Central memory CD8-positive, alpha-beta T cell (primary cell): Measurements from ENCODE around the gene REXO1.

Experiments
- ATAC-seq: fragments of 150-1000 bp; cut with Tn5 transposase; replicated peaks from 2 replicates; pipeline ENCODE4 v1.10.0; 2022; ENCODE audit warnings: mild to moderate bottlenecking, moderate FRiP score, moderate number of reproducible peaks; ENCODE audit not compliant: poor library complexity, severe bottlenecking; ENCODE audit errors: extremely low read depth
- DNase-seq, 2 donors: peaks; one replicate each; pipeline ENCODE4 v3.0.0; 2021; ENCODE audit warnings: low spot score in 2 of 2
- H3K27ac Mint-ChIP-seq: one replicate; pipeline ENCODE4 v1.8.0; 2022; ENCODE audit warnings: low read depth, mild to moderate bottlenecking, moderate library complexity, mixed read lengths
- H3K27me3 Mint-ChIP-seq: one replicate; pipeline ENCODE4 v1.8.0; 2022; ENCODE audit warnings: mixed read lengths
- H3K36me3 Mint-ChIP-seq: one replicate; pipeline ENCODE4 v1.8.0; 2022; ENCODE audit warnings: mild to moderate bottlenecking, moderate library complexity, mixed read lengths; ENCODE audit not compliant: insufficient read depth
- H3K4me1 Mint-ChIP-seq: one replicate; pipeline ENCODE4 v1.8.0; 2022; ENCODE audit warnings: mixed read lengths
- H3K4me3 Mint-ChIP-seq: one replicate; pipeline ENCODE4 v1.8.0; 2022; ENCODE audit warnings: mild to moderate bottlenecking, moderate library complexity, mixed read lengths
- H3K9me3 Mint-ChIP-seq: one replicate; pipeline ENCODE4 v1.8.0; 2022; ENCODE audit warnings: mixed read lengths

REXO1 gene

DNA sequence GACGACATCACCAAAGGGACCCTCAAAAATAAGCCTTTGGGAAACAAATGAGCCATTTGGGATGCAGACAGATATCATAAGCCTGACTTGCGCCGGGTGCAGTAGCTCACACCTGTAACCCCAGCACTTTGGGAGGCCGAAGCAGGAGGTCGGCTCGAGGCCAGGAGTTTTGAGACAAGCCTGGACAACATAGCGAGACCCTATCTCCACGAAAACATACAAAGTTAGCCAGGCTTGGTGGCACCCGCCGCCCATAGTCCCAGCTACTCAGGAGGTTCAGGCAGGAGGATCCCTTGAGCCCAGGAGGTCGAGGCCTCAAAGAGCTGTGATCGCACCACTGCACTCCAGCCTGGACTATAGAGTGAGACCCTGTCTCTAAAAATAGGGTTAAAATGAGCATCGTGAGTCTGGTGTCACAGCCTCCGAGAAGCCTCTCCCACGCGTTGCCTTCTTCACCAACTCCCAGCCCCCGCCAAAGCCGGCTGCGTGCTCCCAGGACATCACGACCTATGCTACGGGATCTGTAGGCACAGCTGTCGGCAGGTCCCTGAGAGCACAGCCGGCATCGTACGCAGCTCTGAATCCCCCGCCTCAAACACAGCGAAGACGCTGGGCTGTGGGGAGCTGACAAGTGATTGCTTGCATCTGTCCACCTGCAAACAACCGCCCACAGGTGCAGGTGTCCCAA lies 1.6 kb downstream of the REXO1 start:
- peaks cover 45% of the 10 kb centered on the region for H3K4me1 Mint-ChIP-seq
- no peaks in the 10 kb centered on the region for H3K9me3 Mint-ChIP-seq
- no peaks in the 10 kb centered on the region for H3K27me3 Mint-ChIP-seq
- ATAC-seq (no peak), DNase-seq (no peak)
- peak overlapping the region; percentile 91 for H3K27ac Mint-ChIP-seq
- H3K4me3 Mint-ChIP-seq, result peak overlapping the region; percentile 84
- H3K36me3 Mint-ChIP-seq, result peaks cover 34% of the 10 kb centered on the region

DNA sequence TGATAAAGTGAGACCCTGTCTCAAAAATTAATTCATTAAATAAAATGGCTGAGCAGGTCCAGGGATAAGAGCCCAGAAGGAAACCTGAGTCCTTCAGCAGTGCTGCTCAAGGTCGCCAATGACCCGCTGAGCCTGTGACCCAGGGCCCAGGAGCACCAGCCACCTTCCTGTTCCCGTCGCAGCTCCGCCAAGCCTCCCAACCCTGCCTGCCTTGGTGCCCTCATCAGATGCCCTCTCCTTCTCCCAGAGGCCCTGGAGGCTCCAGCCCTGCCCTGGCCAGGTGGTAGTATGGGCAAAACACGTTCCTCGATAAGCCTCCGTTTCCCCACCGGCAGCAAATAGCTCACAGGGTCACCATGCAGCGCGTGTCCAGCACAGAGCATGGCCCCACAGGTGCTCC lies 2.6 kb downstream of the REXO1 start:
- Mint-ChIP-seq H3K36me3 (peaks cover 32% of the 10 kb centered on the region), H3K27me3 (no peaks in the 10 kb centered on the region), H3K4me3 (peak overlapping the region; percentile 84), H3K9me3 (no peaks in the 10 kb centered on the region), H3K4me1 (peaks cover 47% of the 10 kb centered on the region), H3K27ac (peak overlapping the region; percentile 89)
- ATAC-seq (no peak), DNase-seq (no peak)

- DNase-seq (no peak), ATAC-seq (no peak)
- peaks cover 52% of the 10 kb centered on the region for H3K4me1 Mint-ChIP-seq
- no peaks in the 10 kb centered on the region for H3K9me3 Mint-ChIP-seq
- peaks cover 32% of the 10 kb centered on the region for H3K36me3 Mint-ChIP-seq
- no peak overlapping the region for H3K4me3 Mint-ChIP-seq
- H3K27me3 Mint-ChIP-seq, result no peaks in the 10 kb centered on the region
- H3K27ac Mint-ChIP-seq, result no peak overlapping the region
Measured at GRCh38 chr19:1845125-1845515, 3.2 kb downstream of the REXO1 start.

- peaks cover 57% of the 10 kb centered on the region for H3K4me1 Mint-ChIP-seq
- DNase-seq, result no peak
- no peaks in the 10 kb centered on the region for H3K9me3 Mint-ChIP-seq
- no peak for ATAC-seq
- H3K27ac Mint-ChIP-seq, result no peak overlapping the region
- peaks cover 33% of the 10 kb centered on the region for H3K36me3 Mint-ChIP-seq
- H3K27me3 Mint-ChIP-seq, result no peaks in the 10 kb centered on the region
- H3K4me3 Mint-ChIP-seq, result no peak overlapping the region
Measured at GRCh38 chr19:1844513-1845124, 3.7 kb downstream of the REXO1 start.

- DNase-seq (no peak), ATAC-seq (no peak)
- Mint-ChIP-seq H3K27ac (peak overlapping the region; percentile 53), H3K4me3 (no peak overlapping the region), H3K27me3 (no peaks in the 10 kb centered on the region), H3K9me3 (no peaks in the 10 kb centered on the region), H3K4me1 (peaks cover 59% of the 10 kb centered on the region), H3K36me3 (peaks cover 31% of the 10 kb centered on the region)
Measured at GRCh38 chr19:1843646-1844394, 4.5 kb downstream of the REXO1 start.

- ATAC-seq (no peak), DNase-seq (no peak)
- no peaks in the 10 kb centered on the region for H3K27me3 Mint-ChIP-seq
- peaks cover 36% of the 10 kb centered on the region for H3K36me3 Mint-ChIP-seq
- H3K4me3 Mint-ChIP-seq, result no peak overlapping the region
- H3K4me1 Mint-ChIP-seq, result peaks cover 59% of the 10 kb centered on the region
- peak overlapping the region; percentile 53 for H3K27ac Mint-ChIP-seq
- H3K9me3 Mint-ChIP-seq, result no peaks in the 10 kb centered on the region
Measured at GRCh38 chr19:1843116-1843515, 5.2 kb downstream of the REXO1 start.

- no peaks in the 10 kb centered on the region for H3K27me3 Mint-ChIP-seq
- no peak overlapping the region for H3K27ac Mint-ChIP-seq
- H3K4me3 Mint-ChIP-seq, result no peak overlapping the region
- no peak for DNase-seq
- peaks cover 51% of the 10 kb centered on the region for H3K4me1 Mint-ChIP-seq
- ATAC-seq, result no peak
- no peaks in the 10 kb centered on the region for H3K9me3 Mint-ChIP-seq
- H3K36me3 Mint-ChIP-seq, result peaks cover 34% of the 10 kb centered on the region
Measured at GRCh38 chr19:1841209-1841924, 6.9 kb downstream of the REXO1 start.

- ATAC-seq (no peak), DNase-seq (no peak)
- Mint-ChIP-seq H3K9me3 (no peaks in the 10 kb centered on the region), H3K4me1 (peaks cover 50% of the 10 kb centered on the region), H3K27ac (peak overlapping the region; percentile 57), H3K36me3 (peaks cover 30% of the 10 kb centered on the region), H3K4me3 (no peak overlapping the region), H3K27me3 (no peaks in the 10 kb centered on the region)
Measured at GRCh38 chr19:1840541-1841115, 7.7 kb downstream of the REXO1 start.

DNA sequence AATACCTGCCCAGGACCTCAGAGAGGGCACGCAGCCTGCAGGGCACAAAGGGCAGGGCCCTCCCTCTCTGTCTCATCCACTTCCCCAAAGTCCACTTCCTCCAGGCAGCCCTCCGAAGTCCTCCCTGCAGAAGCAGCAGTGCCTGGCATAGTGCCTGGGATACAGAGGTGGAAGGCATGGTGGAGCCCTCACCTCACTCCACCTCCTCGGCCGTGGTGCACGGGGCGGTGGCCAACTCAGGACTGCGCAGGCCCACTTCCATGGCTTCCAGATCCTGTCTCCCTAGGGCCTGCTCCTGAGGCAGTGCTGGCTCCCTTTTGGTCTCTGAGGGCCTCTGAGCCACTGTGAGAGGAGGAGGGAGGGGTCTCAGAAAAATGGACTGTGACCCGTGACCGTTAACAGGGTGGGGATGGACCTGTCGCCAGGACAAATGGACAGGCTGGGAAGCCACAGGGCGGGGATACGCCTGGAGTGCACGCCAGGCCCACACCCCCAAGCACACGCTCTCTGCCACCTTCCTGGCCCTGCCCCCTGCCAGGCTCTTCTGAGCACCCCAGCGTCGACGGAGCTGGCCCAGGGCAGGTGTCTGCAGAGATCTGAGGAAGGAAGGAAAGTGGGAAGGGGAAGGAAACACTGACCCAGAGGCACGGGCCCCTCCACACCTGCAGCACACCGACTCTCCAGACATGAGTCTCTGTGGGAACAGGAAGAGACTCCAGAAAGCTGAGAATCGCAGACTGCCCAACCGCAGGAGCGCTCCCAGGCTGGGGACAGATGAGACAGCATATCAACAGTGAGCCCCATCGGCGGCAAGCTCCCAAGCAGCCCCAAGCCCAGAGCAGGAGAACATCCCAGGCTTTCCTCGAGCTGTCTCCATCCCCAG lies 8.4 kb downstream of the REXO1 start:
- H3K9me3 Mint-ChIP-seq, result no peaks in the 10 kb centered on the region
- H3K36me3 Mint-ChIP-seq, result peaks cover 30% of the 10 kb centered on the region
- H3K27me3 Mint-ChIP-seq, result no peaks in the 10 kb centered on the region
- H3K27ac Mint-ChIP-seq, result peak overlapping the region; percentile 57
- H3K4me3 Mint-ChIP-seq, result no peak overlapping the region
- no peak for DNase-seq
- peaks cover 49% of the 10 kb centered on the region for H3K4me1 Mint-ChIP-seq
- ATAC-seq, result no peak

DNA sequence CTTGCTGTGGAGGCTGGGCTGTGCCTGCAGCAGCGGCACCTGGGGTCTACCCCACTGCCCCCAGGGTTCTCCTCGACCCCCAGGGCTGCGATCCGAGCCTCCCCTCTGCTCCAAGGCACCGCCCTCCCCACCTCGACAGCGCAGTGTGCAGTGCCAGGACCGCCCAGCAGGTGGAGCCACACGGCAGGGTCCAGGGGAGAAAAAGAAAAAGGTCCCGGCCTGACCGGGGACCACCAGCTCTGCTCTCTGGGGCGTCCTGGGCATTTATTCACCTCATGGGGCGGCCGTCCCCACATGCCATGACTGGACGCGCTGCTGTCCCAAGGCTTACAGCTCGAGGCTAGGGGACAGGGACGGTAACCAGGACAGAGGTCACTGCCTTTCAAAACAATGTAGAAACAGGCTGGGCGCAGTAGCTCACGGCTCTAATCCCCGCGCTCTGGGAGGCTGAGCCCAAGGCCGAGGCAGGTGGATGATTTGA lies 10.6 kb downstream of the REXO1 start:
- H3K27me3 Mint-ChIP-seq, result no peaks in the 10 kb centered on the region
- H3K9me3 Mint-ChIP-seq, result no peaks in the 10 kb centered on the region
- DNase-seq (peak; percentile 53 to 59), ATAC-seq (no peak)
- peaks cover 44% of the 10 kb centered on the region for H3K4me1 Mint-ChIP-seq
- H3K27ac Mint-ChIP-seq, result no peak overlapping the region
- H3K36me3 Mint-ChIP-seq, result peaks cover 32% of the 10 kb centered on the region
- H3K4me3 Mint-ChIP-seq, result no peak overlapping the region

- DNase-seq (no peak), ATAC-seq (no peak)
- Mint-ChIP-seq H3K36me3 (peaks cover 32% of the 10 kb centered on the region), H3K27ac (no peak overlapping the region), H3K27me3 (no peaks in the 10 kb centered on the region), H3K9me3 (no peaks in the 10 kb centered on the region), H3K4me3 (no peak overlapping the region), H3K4me1 (peaks cover 40% of the 10 kb centered on the region)
Measured at GRCh38 chr19:1837222-1837565, 11.1 kb downstream of the REXO1 start.
